HG03103 (cell line): ENCODE data around the gene PSMA8.
"Not testable (repeated sequence)": the region's sequence is repeated elsewhere in the genome, so short reads cannot be mapped to it uniquely, and the experiment has no call there.

Experiments
- ATAC-seq: cut with Tn5 transposase; IDR thresholded peaks from one replicate; pipeline ENCODE4 v1.9.1; 2021; ENCODE audit warnings: low read depth; ENCODE audit not compliant: unreplicated experiment

Gene PSMA8

DNA sequence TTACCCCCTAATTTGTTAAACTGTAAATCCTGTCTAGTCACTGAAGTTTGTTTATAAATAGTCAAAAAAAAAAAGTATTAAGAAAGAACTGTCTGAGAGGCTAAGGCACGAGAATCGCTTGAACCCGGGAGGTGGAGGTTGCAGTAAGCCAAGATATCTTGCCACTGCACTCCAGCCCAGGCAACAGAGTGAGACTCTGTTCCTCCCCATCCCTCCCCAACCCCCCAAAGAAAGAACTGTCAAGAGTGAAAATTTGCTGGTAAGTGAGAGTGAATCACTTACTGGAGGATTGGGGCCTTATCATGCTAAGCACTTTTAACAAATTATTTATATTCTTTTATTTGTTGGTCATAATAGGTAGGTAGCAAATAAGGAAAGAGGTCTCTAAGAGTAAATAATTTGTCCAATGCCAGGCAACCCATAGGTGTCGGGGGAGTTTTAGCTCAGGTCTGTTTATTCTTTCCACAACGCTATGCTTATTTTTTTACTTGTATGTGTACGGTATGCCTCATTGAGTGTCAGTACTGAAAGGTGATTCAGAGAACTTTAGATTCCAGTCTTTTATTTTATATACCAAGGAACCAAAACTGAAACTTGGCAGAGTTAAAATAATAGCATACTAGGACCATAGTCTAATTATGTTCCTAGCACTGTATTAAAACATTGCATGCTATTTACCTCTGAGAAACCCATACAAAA, 95.0 kb downstream of the PSMA8 start:
- ATAC-seq: no peak

DNA sequence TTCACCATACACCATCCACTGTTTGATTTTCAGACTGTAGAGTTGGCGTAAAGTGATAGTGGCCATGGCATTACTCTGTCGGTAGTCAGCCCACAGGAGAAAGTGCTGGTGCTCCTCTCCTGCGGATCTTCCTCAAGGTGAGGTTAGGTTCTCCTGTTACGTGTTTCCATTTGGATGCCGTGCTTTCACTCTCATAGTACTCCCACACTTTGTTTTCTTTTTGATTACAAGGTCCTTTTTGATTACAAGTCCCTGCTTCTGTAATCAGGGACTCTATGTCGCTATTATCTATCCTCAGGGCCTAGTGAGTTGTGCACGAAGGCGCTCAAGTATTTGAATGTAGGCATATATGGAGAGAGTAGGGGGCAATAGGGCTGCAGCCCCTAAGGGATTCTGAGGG, 96.8 kb downstream of the PSMA8 start:
- no peak for ATAC-seq

DNA sequence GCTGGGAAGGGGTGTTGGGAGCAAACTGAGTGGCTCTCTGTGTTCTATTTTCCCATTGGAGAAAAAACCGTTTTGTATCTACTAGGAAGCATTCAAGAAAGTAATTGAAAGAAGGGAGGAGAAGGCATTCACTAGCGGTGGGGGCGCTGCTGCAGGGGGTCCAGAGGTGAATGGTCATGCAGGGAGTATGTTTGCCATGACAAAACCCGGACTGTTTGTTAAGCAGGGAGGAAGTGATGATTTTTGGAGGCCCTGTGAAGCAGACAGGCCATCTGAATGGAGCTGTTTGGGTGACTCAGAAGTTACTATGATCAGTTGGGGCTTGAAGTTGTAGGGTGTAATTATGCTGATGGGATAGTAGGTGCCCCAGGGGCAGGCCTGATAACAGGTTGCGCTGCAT, 99.5 kb downstream of the PSMA8 start:
- ATAC-seq: no peak

- not testable (repeated sequence) for ATAC-seq
Observed at GRCh38 chr18:26237363-26237762, 103.7 kb downstream of the PSMA8 start.

- not testable (repeated sequence) for ATAC-seq
Observed at GRCh38 chr18:26238718-26239117, 105.0 kb downstream of the PSMA8 start.

DNA sequence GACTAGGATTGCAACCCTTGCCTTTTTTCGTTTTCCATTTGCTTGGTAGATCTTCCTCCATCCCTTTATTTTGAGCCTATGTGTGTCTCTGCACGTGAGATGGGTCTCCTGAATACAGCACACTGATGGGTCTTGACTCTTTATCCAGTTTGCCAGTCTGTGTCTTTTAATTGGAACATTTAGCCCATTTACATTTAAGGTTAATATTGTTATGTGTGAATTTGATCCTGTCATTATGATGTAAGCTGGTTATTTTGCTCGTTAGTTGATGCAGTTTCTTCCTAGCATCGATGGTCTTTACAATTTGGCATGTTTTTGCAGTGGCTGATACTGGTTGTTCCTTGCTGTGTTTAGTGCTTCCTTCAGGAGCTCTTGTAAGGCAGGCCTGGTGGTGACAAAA, 108.7 kb downstream of the PSMA8 start:
- not testable (repeated sequence) for ATAC-seq
